Measurements from ENCODE around the gene UBE2R2. TPM values are rescaled to one million over a fixed set of nuclear protein-coding genes. Genes with fewer than 3 reads are reported as not detected.
"Not testable (repeated sequence)": the region's sequence is repeated elsewhere in the genome, so short reads cannot be mapped to it uniquely, and the experiment has no call there.

Gene UBE2R2
- total RNA-seq, 2 experiments from 2014 or later = 46.7 to 47.4 TPM

DNA sequence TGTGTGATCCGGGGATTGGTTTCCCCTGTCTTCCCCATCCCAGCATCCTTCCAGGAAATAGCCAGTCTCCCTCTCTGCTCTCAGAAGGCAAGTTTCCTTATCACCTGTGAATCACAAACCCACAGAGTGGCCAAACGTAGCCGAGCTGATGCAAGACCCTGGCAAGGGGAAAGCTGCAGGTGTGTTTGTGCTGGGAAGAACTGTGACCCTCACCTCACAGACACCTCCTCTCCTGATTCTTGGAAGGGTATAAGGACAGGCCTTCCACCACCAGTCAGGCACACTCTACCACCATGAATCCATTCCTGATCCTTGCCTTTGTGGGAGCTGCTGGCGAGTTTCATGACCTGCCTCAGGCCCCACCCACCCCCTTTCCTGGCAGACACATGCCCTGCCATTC is 21.7 kb upstream of the UBE2R2 start, which contains the start of gene PRSS3:
Gene PRSS3 (plus strand): TSS at position 281 of the 400 bp plus-strand sequence. CDS start 13 bp downstream, at position 294.
- Mint-ChIP-seq H3K36me3 (ENCODE audit: low read depth) (no peaks in the 10 kb centered on the region), H3K27ac (no peak within 1 kb of the TSS), H3K4me3 (no peak within 1 kb of the TSS), H3K9me3 (no peaks in the 10 kb centered on the region), H3K27me3 (peaks cover 8% of the 10 kb centered on the region), H3K4me1 (ENCODE audit: low read depth) (no peaks in the 10 kb centered on the region)
- POLR2A ChIA-PET = interaction anchor here (1.3 kb wide), 1 partner anchor 19 kb away, joined by 3 read pairs; no protein-coding TSS in a partner anchor
- DNase-seq (no peak), ATAC-seq (no peak)
- intact Hi-C loops (cut with micrococcal nuclease) = no loop called here
- CTCF ChIA-PET = interaction anchor here (0.9 kb wide), 1 partner anchor 8 kb away, joined by 3 read pairs; no protein-coding TSS in a partner anchor
- TF ChIP-seq CTCF (IDR thresholded peaks at IDR 0.05) = no peak

GRCh38 chr9:33795819-33796218 is 21.1 kb upstream of the UBE2R2 start:
- POLR2A ChIA-PET = interaction anchor here (1.3 kb wide), 1 partner anchor 18 kb away, joined by 3 read pairs; no protein-coding TSS in a partner anchor
- H3K27ac Mint-ChIP-seq = no peak overlapping the region
- intact Hi-C loops (cut with micrococcal nuclease) = no loop called here
- H3K36me3 Mint-ChIP-seq (ENCODE audit: low read depth) = no peaks in the 10 kb centered on the region
- CTCF ChIA-PET = interaction anchor here (0.9 to 1.0 kb wide), 2 partner anchors 8 to 18 kb away, joined by 3 to 4 read pairs; no protein-coding TSS in a partner anchor
- H3K27me3 Mint-ChIP-seq = peaks cover 8% of the 10 kb centered on the region
- no peak for TF ChIP-seq CTCF (IDR thresholded peaks at IDR 0.05)
- no peak for DNase-seq
- H3K4me3 Mint-ChIP-seq = no peak overlapping the region
- no peak for ATAC-seq
- no peaks in the 10 kb centered on the region for H3K4me1 Mint-ChIP-seq (ENCODE audit: low read depth)
- H3K9me3 Mint-ChIP-seq = no peaks in the 10 kb centered on the region

DNA sequence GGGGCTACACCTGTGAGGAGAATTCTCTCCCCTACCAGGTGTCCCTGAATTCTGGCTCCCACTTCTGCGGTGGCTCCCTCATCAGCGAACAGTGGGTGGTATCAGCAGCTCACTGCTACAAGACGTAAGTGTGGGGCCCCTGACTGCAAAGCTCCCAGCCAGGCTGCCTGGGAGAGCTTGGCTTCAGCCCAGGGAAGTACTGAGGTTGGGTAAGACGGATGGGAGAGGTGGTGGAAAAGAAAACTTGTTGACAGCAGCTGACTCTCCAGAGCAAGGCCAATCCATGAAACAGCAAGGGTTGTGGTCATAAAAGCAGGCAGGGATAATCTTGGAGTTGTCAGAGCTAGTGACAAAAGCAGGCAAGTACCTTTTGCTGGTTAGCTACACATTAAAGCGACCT is 20.3 kb upstream of the UBE2R2 start:
- H3K9me3 Mint-ChIP-seq; H3K4me1 Mint-ChIP-seq (ENCODE audit: low read depth); ATAC-seq; H3K27ac Mint-ChIP-seq; H3K4me3 Mint-ChIP-seq; H3K36me3 Mint-ChIP-seq (ENCODE audit: low read depth); intact Hi-C loops (cut with micrococcal nuclease); DNase-seq; H3K27me3 Mint-ChIP-seq: not testable (repeated sequence)
- ChIA-PET CTCF (interaction anchor here (1.0 kb wide), 1 partner anchor 17 kb away, joined by 4 read pairs; no protein-coding TSS in a partner anchor), POLR2A (interaction anchor here (1.1 kb wide), 1 partner anchor 15 kb away, joined by 3 read pairs; no protein-coding TSS in a partner anchor)

DNA sequence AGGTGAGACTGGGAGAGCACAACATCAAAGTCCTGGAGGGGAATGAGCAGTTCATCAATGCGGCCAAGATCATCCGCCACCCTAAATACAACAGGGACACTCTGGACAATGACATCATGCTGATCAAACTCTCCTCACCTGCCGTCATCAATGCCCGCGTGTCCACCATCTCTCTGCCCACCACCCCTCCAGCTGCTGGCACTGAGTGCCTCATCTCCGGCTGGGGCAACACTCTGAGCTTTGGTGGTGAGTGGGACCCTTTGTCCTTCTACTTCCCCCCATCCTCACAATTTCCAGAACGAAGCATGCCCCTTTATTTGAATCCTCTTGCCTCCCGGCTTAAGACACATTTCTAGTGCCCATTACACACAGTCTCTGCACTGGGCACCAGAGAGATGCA is 19.1 kb upstream of the UBE2R2 start:
- ChIA-PET CTCF (no interaction called here), POLR2A (no interaction called here)
- ATAC-seq = no peak
- no peak for TF ChIP-seq CTCF (IDR thresholded peaks at IDR 0.05)
- Mint-ChIP-seq H3K27me3 (peaks cover 6% of the 10 kb centered on the region), H3K27ac (no peak overlapping the region), H3K36me3 (ENCODE audit: low read depth) (no peaks in the 10 kb centered on the region), H3K4me1 (ENCODE audit: low read depth) (no peaks in the 10 kb centered on the region), H3K4me3 (no peak overlapping the region), H3K9me3 (no peaks in the 10 kb centered on the region)
- DNase-seq = no peak
- intact Hi-C loops (cut with micrococcal nuclease) = no loop called here

- Mint-ChIP-seq H3K27ac (no peak overlapping the region), H3K27me3 (peaks cover 6% of the 10 kb centered on the region), H3K36me3 (ENCODE audit: low read depth) (no peaks in the 10 kb centered on the region), H3K4me1 (ENCODE audit: low read depth) (no peaks in the 10 kb centered on the region), H3K9me3 (no peaks in the 10 kb centered on the region), H3K4me3 (no peak overlapping the region)
- DNase-seq (no peak), ATAC-seq (no peak)
- POLR2A ChIA-PET = no interaction called here
- CTCF ChIA-PET = interaction anchor here (1.4 kb wide), 1 partner anchor 15 kb away, joined by 3 read pairs; no protein-coding TSS in a partner anchor
- intact Hi-C loops (cut with micrococcal nuclease) = no loop called here
- TF ChIP-seq CTCF (IDR thresholded peaks at IDR 0.05) = no peak
Observed at GRCh38 chr9:33798545-33798944, 18.4 kb upstream of the UBE2R2 start.
